Stimulated activated CD8-positive, alpha-beta memory T cell treated with anti-CD3 and anti-CD28 coated beads, Interleukin-15, amount 100 ng/mL, for 48 hours (primary cell): ENCODE measurements around the gene GNAL.

Experiments used
- DNase-seq, 2 donors: peaks; one replicate each; pipeline ENCODE4 v3.0.0-alpha.2; 2020; ENCODE audit warnings: low read depth in 2 of 2

The GNAL gene

GRCh38 chr18:11762429-11762828, 73.4 kb downstream of the GNAL start:
- DNase-seq, result no peak

- DNase-seq, result no peak
Measured at GRCh38 chr18:11767329-11767728, 78.3 kb downstream of the GNAL start.

GRCh38 chr18:11767935-11768334, 78.9 kb downstream of the GNAL start:
- no peak for DNase-seq

GRCh38 chr18:11775436-11776174, 86.5 kb downstream of the GNAL start:
- no peak for DNase-seq

- DNase-seq, result no peak
Measured at GRCh38 chr18:11780042-11780441, 91.0 kb downstream of the GNAL start.

- no peak for DNase-seq
Measured at GRCh38 chr18:11783716-11784331, 94.8 kb downstream of the GNAL start.

GRCh38 chr18:11784674-11785304, 95.7 kb downstream of the GNAL start:
- no peak for DNase-seq

GRCh38 chr18:11785444-11786055, 96.5 kb downstream of the GNAL start:
- DNase-seq, result no peak

GRCh38 chr18:11789716-11790510, 100.8 kb downstream of the GNAL start:
- no peak for DNase-seq

GRCh38 chr18:11791131-11791530, 102.1 kb downstream of the GNAL start:
- DNase-seq, result no peak

- no peak for DNase-seq
Measured at GRCh38 chr18:11792632-11793031, 103.6 kb downstream of the GNAL start.

GRCh38 chr18:11794195-11794594, 105.1 kb downstream of the GNAL start:
- no peak for DNase-seq

- DNase-seq, result no peak
Measured at GRCh38 chr18:11795916-11796315, 106.9 kb downstream of the GNAL start.

- no peak for DNase-seq
Measured at GRCh38 chr18:11798271-11798670, 109.2 kb downstream of the GNAL start.

GRCh38 chr18:11799066-11799465, 110.0 kb downstream of the GNAL start:
- no peak for DNase-seq

GRCh38 chr18:11800566-11801334, 111.7 kb downstream of the GNAL start:
- no peak for DNase-seq

- DNase-seq, result no peak
Measured at GRCh38 chr18:11801573-11801972, 112.5 kb downstream of the GNAL start.

GRCh38 chr18:11802158-11802557, 113.1 kb downstream of the GNAL start:
- DNase-seq, result no peak

- DNase-seq, result no peak
Measured at GRCh38 chr18:11802586-11802985, 113.5 kb downstream of the GNAL start.

GRCh38 chr18:11807233-11807632, 118.2 kb downstream of the GNAL start:
- DNase-seq, result no peak
